GF-D8 (cell line): ENCODE measurements around the gene OR51S1.
"Not testable (repeated sequence)": the region's sequence is repeated elsewhere in the genome, so short reads cannot be mapped to it uniquely, and the experiment has no call there.

ENCODE experiments used
- DNase-seq: peaks from one replicate; lab custom pipeline; 2025; lab: John Stamatoyannopoulos, UW

The OR51S1 gene

DNA sequence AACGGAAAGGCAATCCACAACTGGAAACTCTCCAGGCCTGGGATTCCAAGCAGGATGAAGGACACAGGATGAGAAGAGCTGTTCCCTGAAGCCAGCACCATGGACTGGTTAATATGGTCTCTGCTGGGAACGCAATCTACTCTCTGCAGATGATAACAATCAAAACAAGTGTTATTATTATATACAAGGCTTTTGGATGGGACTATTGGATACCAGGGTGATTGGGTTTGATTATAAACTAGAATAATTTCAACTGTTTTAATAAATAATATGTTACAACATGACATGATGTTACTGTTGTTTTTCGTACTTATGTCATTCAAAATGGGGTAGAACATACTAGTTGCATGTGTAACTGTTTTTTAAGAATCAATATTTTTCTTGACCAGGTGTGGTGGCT is 44.7 kb downstream of the OR51S1 start, which contains the start of gene OR52R1:
OR52R1 (minus strand) TSS at position 101 of the 400 bp plus-strand sequence; CDS start at position 101, 0 bp downstream.
- no peak for DNase-seq

DNA sequence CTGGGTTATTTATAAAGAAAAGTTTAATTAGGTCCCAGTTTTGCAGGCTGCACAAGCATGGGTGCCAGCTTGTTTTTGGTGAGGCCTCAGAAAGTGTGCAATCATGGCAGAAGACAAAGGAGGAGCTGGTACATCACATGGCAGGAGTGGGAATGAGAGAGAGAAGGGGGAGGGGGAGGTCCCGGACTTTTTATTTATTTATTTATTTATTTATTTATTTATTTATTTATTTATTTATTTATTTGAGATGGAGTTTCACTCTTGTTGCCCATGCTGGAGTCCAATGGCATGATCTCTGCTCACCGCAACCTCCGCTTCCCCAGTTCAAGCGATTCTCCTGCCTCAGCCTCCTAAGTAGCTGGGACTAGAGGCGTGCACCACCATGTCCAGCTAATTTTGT is 47.7 kb downstream of the OR51S1 start:
- not testable (repeated sequence) for DNase-seq

DNA sequence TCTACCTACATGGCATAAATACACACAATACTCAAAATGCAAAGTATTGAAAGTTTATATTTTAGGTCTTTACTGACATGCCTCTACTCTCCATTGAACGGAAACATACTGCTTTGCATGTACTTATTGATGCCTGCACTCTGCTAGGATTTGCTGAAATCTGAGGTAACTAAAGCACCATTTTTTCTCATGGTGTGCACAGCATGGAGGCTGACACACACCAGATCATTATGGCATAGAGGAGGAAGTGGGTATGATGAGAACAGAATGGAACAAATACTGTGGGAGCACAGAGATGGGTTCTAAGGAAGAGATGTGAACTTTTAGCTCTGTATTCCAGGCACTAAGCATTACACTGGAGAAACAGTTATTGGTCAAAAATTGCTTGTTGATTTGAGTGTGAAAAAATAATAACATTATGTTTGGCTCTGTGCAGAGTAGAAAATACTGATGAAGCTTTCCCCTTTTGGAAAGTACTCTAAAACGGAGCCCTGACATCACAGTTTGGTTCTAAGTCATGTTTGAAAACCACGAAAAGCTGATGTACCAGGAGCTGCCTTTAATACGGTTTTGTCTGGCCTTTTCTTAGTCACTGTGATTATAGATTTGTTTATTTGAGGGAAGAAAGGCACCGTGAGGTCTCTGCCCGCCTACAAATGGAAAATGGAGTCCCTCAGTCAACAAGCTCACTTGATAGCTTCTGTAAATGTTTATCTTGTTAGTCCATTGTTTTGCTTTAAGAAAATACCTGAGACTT is 50.4 kb downstream of the OR51S1 start:
- DNase-seq: no peak
